Measurements from ENCODE around the gene SLC39A11.

SLC39A11 gene

DNA sequence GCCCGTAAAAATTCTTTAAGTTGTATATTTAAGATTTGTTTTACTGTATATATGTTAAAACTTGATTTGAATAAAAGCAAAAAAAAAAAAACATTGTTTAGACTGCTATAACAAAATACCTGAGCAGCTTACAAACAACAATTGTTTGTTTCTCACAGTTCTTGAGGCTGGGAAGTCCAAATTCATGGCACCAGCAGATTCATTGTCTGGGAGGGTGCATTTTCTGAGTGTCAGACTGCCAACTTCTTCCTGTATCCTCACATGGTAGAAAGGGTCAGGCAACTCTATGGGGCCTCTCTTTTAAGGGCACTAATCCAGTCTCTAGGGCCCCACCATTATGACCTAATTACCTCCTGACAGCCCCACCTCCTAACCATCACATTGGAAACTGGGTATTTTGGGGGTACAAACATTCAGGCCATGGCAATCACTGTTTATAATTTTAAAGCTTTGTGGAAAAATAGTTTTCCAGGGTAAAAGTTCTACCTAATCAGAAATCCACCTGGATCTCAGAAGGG lies 281.4 kb downstream of the SLC39A11 start:
- H3K27me3 ChIP-seq = no peaks in the 10 kb centered on the region
- no peak overlapping the region for H3K4me2 ChIP-seq
- no peaks in the 10 kb centered on the region for H4K20me1 ChIP-seq
- H3K4me3 ChIP-seq = no peak overlapping the region
- peaks cover 43% of the 10 kb centered on the region for H3K36me3 ChIP-seq
- peaks cover 30% of the 10 kb centered on the region for H3K9me3 ChIP-seq
- H3K27ac ChIP-seq = no peak overlapping the region
- H3K4me1 ChIP-seq = no peaks in the 10 kb centered on the region
- no peak overlapping the region for H3K9ac ChIP-seq
- TF ChIP-seq Cebpa-rat (IDR thresholded peaks at IDR 0.05) = no peak

DNA sequence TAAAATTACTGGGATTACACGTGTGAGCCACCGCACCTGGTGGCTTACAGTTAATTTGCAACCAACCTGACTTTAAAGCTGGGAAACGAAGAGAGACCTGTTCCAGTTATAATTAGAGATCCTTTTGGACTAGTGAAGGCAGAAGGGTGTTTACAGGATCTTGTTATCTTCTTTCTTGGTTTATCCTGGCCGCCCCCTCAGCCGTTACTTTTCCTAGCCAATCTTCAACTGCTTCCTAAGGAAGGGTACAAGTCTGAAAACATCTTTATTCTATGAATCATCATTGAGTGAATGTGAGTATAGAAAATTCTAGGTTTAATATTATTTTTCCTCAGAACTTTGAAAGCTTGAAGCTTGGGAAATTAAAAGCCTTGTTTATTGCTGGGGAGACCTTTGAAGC lies 286.5 kb downstream of the SLC39A11 start:
- Histone ChIP-seq H4K20me1 (no peaks in the 10 kb centered on the region), H3K9ac (no peak overlapping the region), H3K9me3 (peaks cover 29% of the 10 kb centered on the region), H3K27ac (no peak overlapping the region), H3K4me2 (no peak overlapping the region), H3K36me3 (peaks cover 39% of the 10 kb centered on the region), H3K4me3 (no peak overlapping the region), H3K4me1 (no peaks in the 10 kb centered on the region), H3K27me3 (no peaks in the 10 kb centered on the region)
- TF ChIP-seq Cebpa-rat (IDR thresholded peaks at IDR 0.05) = no peak

DNA sequence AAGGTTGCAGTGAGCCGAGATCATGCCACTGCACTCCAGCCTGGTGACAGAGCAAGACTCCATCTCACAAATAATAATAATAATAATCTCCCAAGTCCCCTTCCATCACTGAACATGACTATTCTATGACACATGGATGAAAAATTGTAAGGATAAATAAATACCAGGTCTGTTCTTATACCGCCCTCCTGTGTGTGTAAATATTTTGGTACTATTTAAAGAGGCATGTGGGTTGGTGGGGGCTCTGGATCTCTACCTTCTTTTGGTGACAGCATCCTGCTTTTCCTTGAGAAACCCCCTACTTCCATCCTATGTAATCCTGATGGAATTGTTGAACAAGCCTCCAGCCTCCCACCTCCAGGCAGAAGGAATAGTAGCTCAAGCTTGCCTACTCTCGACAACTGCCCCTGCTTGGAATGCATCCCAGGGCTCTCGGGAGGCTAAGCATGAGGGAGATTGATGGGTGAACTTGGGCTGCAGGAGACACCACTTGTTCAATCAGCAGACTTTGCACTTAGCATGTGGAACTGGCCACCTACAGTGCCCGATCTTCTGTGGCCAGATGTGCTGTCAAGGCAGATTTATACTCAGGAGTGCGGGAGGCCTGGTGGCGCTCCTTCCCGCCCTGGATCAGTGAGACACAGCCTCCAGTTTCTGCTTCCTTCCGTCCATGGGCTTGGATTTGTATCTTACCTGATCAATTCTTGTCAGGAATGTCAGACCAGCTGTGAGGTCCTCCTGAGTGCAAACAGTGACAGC lies 287.4 kb downstream of the SLC39A11 start:
- Histone ChIP-seq H3K27ac (no peak overlapping the region), H3K4me2 (no peak overlapping the region), H3K27me3 (no peaks in the 10 kb centered on the region), H3K9me3 (peaks cover 32% of the 10 kb centered on the region), H3K4me3 (no peak overlapping the region), H3K9ac (no peak overlapping the region), H3K36me3 (peaks cover 41% of the 10 kb centered on the region), H3K4me1 (no peaks in the 10 kb centered on the region), H4K20me1 (no peaks in the 10 kb centered on the region)
- no peak for TF ChIP-seq Cebpa-rat (IDR thresholded peaks at IDR 0.05)

DNA sequence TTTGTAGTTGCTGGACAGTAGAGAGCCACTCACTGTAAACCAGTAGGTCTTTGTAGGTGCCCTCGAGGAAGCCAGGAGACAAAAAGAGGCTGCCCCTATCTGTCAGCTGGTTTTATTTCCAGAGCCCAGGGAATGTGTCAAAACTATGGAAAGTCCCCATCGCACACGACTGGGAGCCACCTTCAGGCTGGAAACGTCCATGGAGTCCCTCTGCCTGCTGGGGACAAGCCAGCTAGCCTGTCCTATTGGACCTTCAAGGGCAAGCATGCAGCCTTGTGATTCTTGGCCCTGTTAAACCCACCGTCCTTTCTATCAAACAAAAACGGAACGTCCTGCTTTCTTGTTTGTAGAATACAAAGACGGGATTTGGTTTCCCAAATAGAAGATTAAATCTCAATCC lies 289.8 kb downstream of the SLC39A11 start:
- Histone ChIP-seq H3K27me3 (no peaks in the 10 kb centered on the region), H4K20me1 (no peaks in the 10 kb centered on the region), H3K9me3 (peaks cover 30% of the 10 kb centered on the region), H3K4me1 (peaks cover 11% of the 10 kb centered on the region), H3K36me3 (peaks cover 40% of the 10 kb centered on the region), H3K4me3 (no peak overlapping the region), H3K4me2 (no peak overlapping the region), H3K9ac (no peak overlapping the region), H3K27ac (no peak overlapping the region)
- TF ChIP-seq Cebpa-rat (IDR thresholded peaks at IDR 0.05) = no peak

DNA sequence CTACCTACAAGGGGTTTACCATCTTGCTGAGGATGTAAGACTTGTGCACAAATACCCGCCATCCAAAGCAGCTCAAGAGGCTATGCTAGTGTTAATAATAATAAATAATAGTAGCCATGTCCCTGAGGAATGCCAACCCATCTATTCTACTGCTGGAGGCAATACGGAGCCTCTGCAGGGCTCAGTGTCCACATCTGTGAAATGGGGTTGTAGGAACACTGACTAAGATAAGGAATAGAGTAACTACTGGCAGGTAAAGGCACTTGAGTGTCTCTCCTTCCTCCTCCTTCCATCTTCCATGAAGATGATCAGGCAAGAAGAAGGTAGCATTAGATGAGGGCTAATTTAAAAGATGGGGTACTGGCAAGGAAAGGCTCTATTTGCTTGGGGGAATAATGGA lies 295.3 kb downstream of the SLC39A11 start:
- Histone ChIP-seq H4K20me1 (no peaks in the 10 kb centered on the region), H3K4me2 (no peak overlapping the region), H3K4me1 (peaks cover 15% of the 10 kb centered on the region), H3K9me3 (peaks cover 70% of the 10 kb centered on the region), H3K27me3 (no peaks in the 10 kb centered on the region), H3K4me3 (no peak overlapping the region), H3K9ac (no peak overlapping the region), H3K36me3 (peaks cover 53% of the 10 kb centered on the region), H3K27ac (no peak overlapping the region)
- no peak for TF ChIP-seq Cebpa-rat (IDR thresholded peaks at IDR 0.05)

DNA sequence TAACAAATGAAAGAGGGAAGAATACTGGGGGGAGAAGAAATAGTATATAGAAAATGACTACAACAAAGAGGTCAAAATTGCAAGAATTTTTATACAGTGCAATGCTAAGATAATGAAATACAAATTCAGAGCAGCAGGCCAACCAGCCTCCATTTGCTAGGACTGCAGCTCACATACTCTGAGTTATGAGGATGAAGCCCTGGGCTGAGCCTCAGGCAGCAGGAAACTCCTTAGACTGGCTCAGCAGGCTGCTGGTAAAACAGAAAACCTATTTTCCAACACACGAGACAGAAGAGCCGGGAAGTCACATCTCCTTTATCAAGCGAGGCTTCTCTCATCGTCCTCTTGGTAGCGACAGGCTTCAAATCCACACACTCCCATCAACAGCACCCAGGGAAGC lies 296.5 kb downstream of the SLC39A11 start:
- Histone ChIP-seq H3K4me2 (no peak overlapping the region), H3K9ac (no peak overlapping the region), H3K9me3 (peaks cover 77% of the 10 kb centered on the region), H3K4me1 (peaks cover 15% of the 10 kb centered on the region), H3K4me3 (no peak overlapping the region), H3K27me3 (no peaks in the 10 kb centered on the region), H3K36me3 (peaks cover 61% of the 10 kb centered on the region), H3K27ac (no peak overlapping the region), H4K20me1 (no peaks in the 10 kb centered on the region)
- no peak for TF ChIP-seq Cebpa-rat (IDR thresholded peaks at IDR 0.05)

DNA sequence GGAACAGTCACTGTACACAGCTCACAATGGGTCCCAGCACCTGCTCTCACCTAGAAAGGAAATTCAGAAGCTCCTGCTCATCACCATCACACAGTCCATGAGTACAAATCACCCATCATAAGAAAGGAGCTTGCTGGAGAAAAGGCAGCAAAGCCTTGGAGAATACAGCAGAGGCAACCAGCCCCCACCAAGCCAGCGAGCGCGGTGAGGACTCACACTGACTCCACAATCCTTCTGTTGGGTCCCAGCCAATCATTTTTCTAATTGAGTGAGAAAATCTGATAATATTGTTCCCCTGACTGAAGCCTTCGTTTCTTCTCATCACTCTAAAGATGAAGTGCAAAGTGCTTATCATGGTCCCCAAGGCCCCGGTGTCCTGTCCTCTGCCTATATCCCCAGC lies 298.3 kb downstream of the SLC39A11 start:
- H3K9me3 ChIP-seq = peaks cover 68% of the 10 kb centered on the region
- no peak overlapping the region for H3K9ac ChIP-seq
- peaks cover 61% of the 10 kb centered on the region for H3K36me3 ChIP-seq
- H3K27ac ChIP-seq = no peak overlapping the region
- TF ChIP-seq Cebpa-rat (IDR thresholded peaks at IDR 0.05) = no peak
- H3K4me2 ChIP-seq = no peak overlapping the region
- peaks cover 27% of the 10 kb centered on the region for H3K4me1 ChIP-seq
- H3K4me3 ChIP-seq = no peak overlapping the region
- H3K27me3 ChIP-seq = no peaks in the 10 kb centered on the region
- no peaks in the 10 kb centered on the region for H4K20me1 ChIP-seq

DNA sequence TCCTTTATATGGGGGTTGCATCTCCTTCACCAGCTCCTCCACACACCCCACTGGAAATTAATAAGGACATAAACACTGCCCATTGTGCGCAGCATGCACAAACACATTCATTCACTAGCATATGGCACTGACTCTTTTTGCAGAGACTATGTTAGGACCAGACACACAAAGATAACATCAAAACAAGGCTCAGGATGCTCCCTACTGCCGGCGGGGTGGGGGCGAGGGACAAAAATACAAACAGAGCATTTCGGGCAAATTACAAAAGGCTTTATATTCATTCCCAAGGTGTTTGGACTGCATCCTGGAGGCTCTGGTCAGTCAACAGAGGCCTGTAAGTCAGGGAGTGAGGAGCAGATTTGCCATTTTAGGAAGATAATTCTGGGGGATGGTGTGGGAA lies 299.7 kb downstream of the SLC39A11 start:
- H3K27me3 ChIP-seq = no peaks in the 10 kb centered on the region
- H3K27ac ChIP-seq = no peak overlapping the region
- TF ChIP-seq Cebpa-rat (IDR thresholded peaks at IDR 0.05) = no peak
- peaks cover 51% of the 10 kb centered on the region for H3K36me3 ChIP-seq
- H3K4me1 ChIP-seq = peaks cover 16% of the 10 kb centered on the region
- H3K4me2 ChIP-seq = no peak overlapping the region
- H3K4me3 ChIP-seq = no peak overlapping the region
- H3K9me3 ChIP-seq = peaks cover 61% of the 10 kb centered on the region
- H3K9ac ChIP-seq = no peak overlapping the region
- no peaks in the 10 kb centered on the region for H4K20me1 ChIP-seq

DNA sequence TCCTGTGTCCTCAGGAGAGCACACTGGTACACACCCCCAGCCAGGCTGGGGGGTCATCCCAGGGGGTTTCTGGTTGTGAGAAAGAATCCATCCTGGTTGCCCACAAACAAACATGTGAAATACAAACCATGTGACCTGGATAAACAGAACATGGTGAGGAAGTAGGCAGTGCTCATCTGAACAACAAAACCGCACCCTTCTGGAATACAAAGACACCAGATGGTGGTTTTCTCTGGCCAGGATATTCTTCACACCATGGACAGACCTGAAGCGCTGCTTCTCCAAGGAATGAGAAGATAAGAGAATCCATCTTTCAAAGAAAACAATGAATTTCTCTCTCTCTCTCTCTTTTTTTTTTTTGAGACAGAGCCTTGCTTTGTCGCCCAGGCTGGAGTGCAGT lies 302.3 kb downstream of the SLC39A11 start:
- Histone ChIP-seq H3K4me1 (peaks cover 11% of the 10 kb centered on the region), H3K27ac (no peak overlapping the region), H3K9me3 (peaks cover 51% of the 10 kb centered on the region), H3K4me2 (peak overlapping the region; percentile 13; the same call in 1 of the 2 replicates), H3K36me3 (peaks cover 44% of the 10 kb centered on the region), H3K9ac (no peak overlapping the region), H3K27me3 (no peaks in the 10 kb centered on the region), H3K4me3 (no peak overlapping the region), H4K20me1 (no peaks in the 10 kb centered on the region)
- TF ChIP-seq Cebpa-rat (IDR thresholded peaks at IDR 0.05) = no peak

DNA sequence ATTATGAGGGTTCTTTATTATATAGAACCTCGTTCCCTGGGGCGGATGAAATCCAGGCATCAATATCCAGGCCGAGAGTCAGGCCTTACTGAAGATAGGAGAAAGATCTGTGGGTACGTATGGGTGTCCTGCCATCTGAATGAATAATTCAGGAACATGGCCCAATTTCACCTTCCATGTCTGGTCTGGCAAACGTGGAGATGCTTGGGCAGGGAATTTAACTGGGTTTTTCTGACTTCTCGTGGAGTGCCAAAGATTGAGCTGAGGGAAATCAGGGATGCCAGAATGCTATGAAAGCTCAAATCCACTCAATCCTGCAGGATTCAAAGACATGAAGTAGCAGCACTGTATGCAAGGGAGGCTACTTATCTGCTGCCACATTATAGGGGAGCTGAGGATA lies 302.8 kb downstream of the SLC39A11 start:
- no peak for TF ChIP-seq Cebpa-rat (IDR thresholded peaks at IDR 0.05)
- no peaks in the 10 kb centered on the region for H3K27me3 ChIP-seq
- H3K9me3 ChIP-seq = peaks cover 46% of the 10 kb centered on the region
- H3K27ac ChIP-seq = no peak overlapping the region
- H3K9ac ChIP-seq = no peak overlapping the region
- H3K36me3 ChIP-seq = peaks cover 39% of the 10 kb centered on the region
- no peak overlapping the region for H3K4me3 ChIP-seq
- no peak overlapping the region for H3K4me2 ChIP-seq
- no peaks in the 10 kb centered on the region for H4K20me1 ChIP-seq
- H3K4me1 ChIP-seq = peaks cover 11% of the 10 kb centered on the region

Data from BLaER1 (cell line).